Vagina (tissue), 2 donors: ENCODE data around the gene NELL1.

ENCODE experiments used
- POLR2A ChIP-seq, 2 donors: fragments of 450-650 bp; IDR thresholded peaks; one replicate each; pipeline ENCODE4 v1.6.1; 2017; ENCODE audit warnings: antibody characterized with exemption in 2 of 2, mild to moderate bottlenecking in 2 of 2, moderate library complexity in 2 of 2
- POLR2AphosphoS5 ChIP-seq, 2 donors: sonication (generic); formaldehyde crosslinking; IDR thresholded peaks; one replicate each; pipeline ENCODE4 v1.9.0; 2017; ENCODE audit warnings: antibody characterized with exemption in 2 of 2, mild to moderate bottlenecking in 2 of 2, low read depth in 1 of 2; ENCODE audit not compliant: insufficient read depth in 1 of 2
- TF ChIP-seq, protein P1 (sequence below), 3 experiments: fragments of 450-650 bp in 2 of 3; fragments of 200-600 bp in 1 of 3; sonication (generic) in 1 of 3; IDR thresholded peaks; one replicate each; pipeline ENCODE4 v1.5.1; 2017 to 2019; ENCODE audit warnings: antibody characterized with exemption in 3 of 3, mild to moderate bottlenecking in 2 of 3, moderate library complexity in 2 of 3

DNA sequence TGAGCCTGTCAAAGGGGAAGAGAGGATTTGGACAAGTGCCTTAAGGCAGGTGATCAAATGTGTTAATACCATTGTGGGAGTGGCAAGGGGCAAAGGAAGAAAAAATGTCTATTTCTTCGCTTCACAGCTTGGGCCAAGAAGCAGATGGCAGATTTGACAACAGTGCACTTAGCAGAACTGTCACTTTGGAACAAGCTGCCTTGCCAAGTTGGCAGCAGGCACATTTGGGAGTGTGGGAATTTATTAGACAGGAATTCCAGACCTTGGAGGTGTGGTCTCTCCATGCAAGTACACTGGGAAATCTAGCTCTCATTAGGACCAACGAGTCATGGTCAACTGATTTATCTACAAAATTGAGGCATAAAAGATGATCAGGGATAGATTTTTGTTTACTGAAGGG lies 265.1 kb downstream of the NELL1 start:
- TF ChIP-seq POLR2A (IDR thresholded peaks at IDR 0.05) = no peak
- TF ChIP-seq, protein P1, sequence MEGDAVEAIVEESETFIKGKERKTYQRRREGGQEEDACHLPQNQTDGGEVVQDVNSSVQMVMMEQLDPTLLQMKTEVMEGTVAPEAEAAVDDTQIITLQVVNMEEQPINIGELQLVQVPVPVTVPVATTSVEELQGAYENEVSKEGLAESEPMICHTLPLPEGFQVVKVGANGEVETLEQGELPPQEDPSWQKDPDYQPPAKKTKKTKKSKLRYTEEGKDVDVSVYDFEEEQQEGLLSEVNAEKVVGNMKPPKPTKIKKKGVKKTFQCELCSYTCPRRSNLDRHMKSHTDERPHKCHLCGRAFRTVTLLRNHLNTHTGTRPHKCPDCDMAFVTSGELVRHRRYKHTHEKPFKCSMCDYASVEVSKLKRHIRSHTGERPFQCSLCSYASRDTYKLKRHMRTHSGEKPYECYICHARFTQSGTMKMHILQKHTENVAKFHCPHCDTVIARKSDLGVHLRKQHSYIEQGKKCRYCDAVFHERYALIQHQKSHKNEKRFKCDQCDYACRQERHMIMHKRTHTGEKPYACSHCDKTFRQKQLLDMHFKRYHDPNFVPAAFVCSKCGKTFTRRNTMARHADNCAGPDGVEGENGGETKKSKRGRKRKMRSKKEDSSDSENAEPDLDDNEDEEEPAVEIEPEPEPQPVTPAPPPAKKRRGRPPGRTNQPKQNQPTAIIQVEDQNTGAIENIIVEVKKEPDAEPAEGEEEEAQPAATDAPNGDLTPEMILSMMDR (IDR thresholded peaks at IDR 0.05) = no peak
- no peak for TF ChIP-seq POLR2AphosphoS5 (IDR thresholded peaks at IDR 0.05; ENCODE audit: insufficient read depth in 1 of 2, low read depth in 1 of 2)
